Measurements from ENCODE around the gene CLEC11A. TPM values are rescaled to one million over a fixed set of nuclear protein-coding genes. Genes with fewer than 3 reads are reported as not detected.

CLEC11A gene
- total and polyA plus RNA-seq, 2 of the 8 experiments (the other 6 are each of a cell fraction or from before 2014, with no cell fraction given) = 4.3 to 17.4 TPM

- TF ChIP-seq BRCA1 (IDR thresholded peaks at IDR 0.05; ENCODE audit: low read depth, low read length) (no peak), PHF8 (conservative IDR thresholded peaks at IDR 0.05; ENCODE audit: low read depth, low read length) (peak; percentile 39; the same call in 1 of the 2 replicates), JUND (IDR thresholded peaks at IDR 0.05; ENCODE audit: low read length) (no peak), ZNF274 (IDR thresholded peaks at IDR 0.05; ENCODE audit: borderline replicate concordance, extremely low read depth, low read length) (no peak), RXRA (IDR thresholded peaks at IDR 0.05; ENCODE audit: insufficient read depth, low read depth, low read length) (no peak), EGR1 (IDR thresholded peaks at IDR 0.05; ENCODE audit: borderline replicate concordance, low read depth, low read length) (no peak; the same call in 1 of the 2 replicates), RBBP5 (IDR thresholded peaks at IDR 0.05; ENCODE audit: borderline replicate concordance, low read depth, low read length) (no peak), SP4 (IDR thresholded peaks at IDR 0.05; ENCODE audit: low read length) (no peak), FOSL1 (IDR thresholded peaks at IDR 0.05; ENCODE audit: insufficient read depth, low read depth, low read length) (no peak), ASH2L (IDR thresholded peaks at IDR 0.05; ENCODE audit: low read length) (peak; percentile 35), EZH2 (IDR thresholded peaks at IDR 0.05; ENCODE audit: low read depth, low read length, severe bottlenecking) (no peak), TEAD4 (IDR thresholded peaks at IDR 0.05; ENCODE audit: low read depth, low read length) (no peak), NRF1 (IDR thresholded peaks at IDR 0.05; ENCODE audit: low read depth, low read length) (no peak), POLR2A (IDR thresholded peaks at IDR 0.05; ENCODE audit: control extremely low read depth in 1 of 2, low read depth in 2 of 2, low read length in 2 of 2) (peak in 1 of 2 experiments; percentile 68; a peak in 2 of 3 replicates), CBX5 (IDR thresholded peaks at IDR 0.05; ENCODE audit: low read depth, low read length) (no peak), E2F6 (IDR thresholded peaks at IDR 0.05) (0 out of 2 replicates have a peak, but pooled peaks have one; percentile 71)
- TF ChIP-seq, protein P1, sequence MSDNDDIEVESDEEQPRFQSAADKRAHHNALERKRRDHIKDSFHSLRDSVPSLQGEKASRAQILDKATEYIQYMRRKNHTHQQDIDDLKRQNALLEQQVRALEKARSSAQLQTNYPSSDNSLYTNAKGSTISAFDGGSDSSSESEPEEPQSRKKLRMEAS (IDR thresholded peaks at IDR 0.05) = peak; percentile 91
- TF ChIP-seq, protein P2, sequence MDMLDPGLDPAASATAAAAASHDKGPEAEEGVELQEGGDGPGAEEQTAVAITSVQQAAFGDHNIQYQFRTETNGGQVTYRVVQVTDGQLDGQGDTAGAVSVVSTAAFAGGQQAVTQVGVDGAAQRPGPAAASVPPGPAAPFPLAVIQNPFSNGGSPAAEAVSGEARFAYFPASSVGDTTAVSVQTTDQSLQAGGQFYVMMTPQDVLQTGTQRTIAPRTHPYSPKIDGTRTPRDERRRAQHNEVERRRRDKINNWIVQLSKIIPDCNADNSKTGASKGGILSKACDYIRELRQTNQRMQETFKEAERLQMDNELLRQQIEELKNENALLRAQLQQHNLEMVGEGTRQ (IDR thresholded peaks at IDR 0.05; ENCODE audit: low read length) = peak; percentile 43
These were observed 5.0 kb downstream of the CLEC11A start (continued) for GRCh38 chr19:50728084-50728737.
